Fibroblast of lung (primary cell): ENCODE measurements around the gene DLG3.

Experiments used
- EZH2 ChIP-seq: IDR thresholded peaks from 2 replicates; pipeline ENCODE4 v1.5.1; 2012; ENCODE audit warnings: low read length, control low read depth, mild to moderate bottlenecking; ENCODE audit errors: missing control alignments
- TF ChIP-seq, protein P1 (sequence below), 2 donors: IDR thresholded peaks in 1 of 2; conservative IDR thresholded peaks in 1 of 2; 1 replicate in 1 of 2; 2 replicates in 1 of 2; pipeline ENCODE4 v1.5.1; 2011 to 2012; ENCODE audit warnings: low read length in 2 of 2, control low read depth in 1 of 2, inconsistent platforms in 1 of 2, low read depth in 1 of 2, mild to moderate bottlenecking in 1 of 2

DNA sequence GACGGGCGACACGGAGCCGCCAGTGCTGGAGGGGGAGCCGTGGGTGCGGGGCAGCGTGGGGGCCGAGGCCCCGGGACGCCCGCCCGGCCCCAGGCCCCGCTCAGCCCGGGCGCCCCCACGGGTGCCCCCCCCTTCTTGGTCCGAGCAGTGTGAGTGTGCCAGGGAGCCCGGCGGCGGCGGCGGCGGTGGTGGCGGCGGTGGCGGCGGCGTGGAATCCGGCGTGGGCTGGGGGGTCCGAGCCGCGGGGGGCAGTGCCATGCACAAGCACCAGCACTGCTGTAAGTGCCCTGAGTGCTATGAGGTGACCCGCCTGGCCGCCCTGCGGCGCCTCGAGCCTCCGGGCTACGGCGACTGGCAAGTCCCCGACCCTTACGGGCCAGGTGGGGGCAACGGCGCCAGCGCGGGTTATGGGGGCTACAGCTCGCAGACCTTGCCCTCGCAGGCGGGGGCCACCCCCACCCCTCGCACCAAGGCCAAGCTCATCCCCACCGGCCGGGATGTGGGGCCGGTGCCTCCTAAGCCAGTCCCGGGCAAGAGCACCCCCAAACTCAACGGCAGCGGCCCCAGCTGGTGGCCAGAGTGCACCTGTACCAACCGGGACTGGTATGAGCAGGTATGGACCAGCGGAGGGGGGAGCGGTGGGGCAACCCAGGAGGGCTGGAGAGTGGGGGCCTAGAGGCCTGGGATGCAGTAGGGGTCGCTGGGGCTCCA lies 466 bp downstream of the DLG3 start:
- TF ChIP-seq, protein P1, sequence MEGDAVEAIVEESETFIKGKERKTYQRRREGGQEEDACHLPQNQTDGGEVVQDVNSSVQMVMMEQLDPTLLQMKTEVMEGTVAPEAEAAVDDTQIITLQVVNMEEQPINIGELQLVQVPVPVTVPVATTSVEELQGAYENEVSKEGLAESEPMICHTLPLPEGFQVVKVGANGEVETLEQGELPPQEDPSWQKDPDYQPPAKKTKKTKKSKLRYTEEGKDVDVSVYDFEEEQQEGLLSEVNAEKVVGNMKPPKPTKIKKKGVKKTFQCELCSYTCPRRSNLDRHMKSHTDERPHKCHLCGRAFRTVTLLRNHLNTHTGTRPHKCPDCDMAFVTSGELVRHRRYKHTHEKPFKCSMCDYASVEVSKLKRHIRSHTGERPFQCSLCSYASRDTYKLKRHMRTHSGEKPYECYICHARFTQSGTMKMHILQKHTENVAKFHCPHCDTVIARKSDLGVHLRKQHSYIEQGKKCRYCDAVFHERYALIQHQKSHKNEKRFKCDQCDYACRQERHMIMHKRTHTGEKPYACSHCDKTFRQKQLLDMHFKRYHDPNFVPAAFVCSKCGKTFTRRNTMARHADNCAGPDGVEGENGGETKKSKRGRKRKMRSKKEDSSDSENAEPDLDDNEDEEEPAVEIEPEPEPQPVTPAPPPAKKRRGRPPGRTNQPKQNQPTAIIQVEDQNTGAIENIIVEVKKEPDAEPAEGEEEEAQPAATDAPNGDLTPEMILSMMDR (conservative IDR thresholded peaks at IDR 0.05 in 1 of 2, IDR thresholded peaks at IDR 0.05 in 1 of 2; ENCODE audit: low read depth in 1 of 2, low read length in 2 of 2) = no peak
- no peak for TF ChIP-seq EZH2
